ENCODE measurements around the gene ST6GALNAC6.
"Not testable (repeated sequence)": the region's sequence is repeated elsewhere in the genome, so short reads cannot be mapped to it uniquely, and the experiment has no call there.

The ST6GALNAC6 gene

DNA sequence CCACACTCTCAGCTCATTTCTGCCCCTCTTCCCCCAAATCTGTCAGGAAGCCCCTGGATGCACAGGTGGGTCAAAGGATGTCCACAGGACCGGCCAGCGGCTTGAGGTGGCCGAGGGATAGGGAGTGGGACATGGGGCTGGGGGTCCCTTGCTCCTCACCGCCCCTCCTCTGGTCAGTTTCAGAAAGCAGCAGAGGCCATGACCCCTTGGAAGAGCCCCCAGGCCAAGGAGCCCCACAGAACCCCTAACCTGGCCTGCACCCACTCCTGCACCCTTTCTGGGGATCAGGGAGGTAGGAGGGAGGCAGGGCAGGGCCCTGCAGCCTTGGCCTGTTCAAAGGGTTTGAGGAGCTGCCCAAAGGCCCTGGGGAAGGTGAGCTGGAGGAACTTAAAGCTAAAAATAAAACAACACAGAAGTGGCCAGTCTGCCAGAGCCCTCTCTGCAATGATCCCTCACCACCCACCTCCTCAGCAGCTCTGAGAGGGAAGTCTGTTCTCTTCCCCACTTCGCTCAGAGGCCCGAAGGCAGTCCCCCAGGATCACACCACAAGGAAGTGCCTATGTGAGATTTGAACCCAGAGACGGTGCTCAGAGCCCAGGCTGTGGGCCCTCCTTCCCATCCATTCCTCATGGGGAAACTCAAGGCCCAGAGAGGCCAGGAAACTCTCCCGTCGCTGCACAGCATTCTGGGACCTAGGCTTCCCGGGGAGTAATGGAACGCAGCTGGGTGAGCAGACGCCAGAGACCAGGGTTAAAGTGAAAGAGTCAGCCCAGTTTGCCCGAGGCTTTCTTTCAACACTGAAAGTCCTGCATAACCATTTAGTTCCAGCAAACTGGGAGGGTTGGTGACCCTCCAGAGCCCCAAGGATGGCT is 45.9 kb downstream of the ST6GALNAC6 start:
- DNase-seq, result no peak

DNA sequence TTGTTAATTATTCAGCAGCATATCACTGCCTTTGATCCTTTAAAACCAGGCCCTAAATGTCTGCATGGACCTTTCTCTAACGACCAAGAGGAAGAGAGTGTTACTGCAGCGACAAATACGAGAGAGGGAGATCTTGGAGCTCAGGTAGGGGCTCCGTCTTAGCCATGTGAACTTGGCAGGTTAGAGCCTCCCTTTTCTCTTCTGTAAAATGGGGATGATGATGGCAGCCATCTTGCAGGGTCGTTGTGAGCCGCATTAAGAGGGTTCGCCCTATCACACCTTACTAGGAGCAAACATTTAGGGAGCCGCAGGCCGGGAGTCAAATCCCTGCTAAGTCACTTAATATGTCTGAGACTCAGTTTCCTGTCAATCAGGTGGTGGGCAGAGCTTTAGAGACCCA is 46.6 kb downstream of the ST6GALNAC6 start:
- DNase-seq, result no peak

- no peak for DNase-seq
Observed at GRCh38 chr9:127850286-127850830, 49.0 kb downstream of the ST6GALNAC6 start.

DNA sequence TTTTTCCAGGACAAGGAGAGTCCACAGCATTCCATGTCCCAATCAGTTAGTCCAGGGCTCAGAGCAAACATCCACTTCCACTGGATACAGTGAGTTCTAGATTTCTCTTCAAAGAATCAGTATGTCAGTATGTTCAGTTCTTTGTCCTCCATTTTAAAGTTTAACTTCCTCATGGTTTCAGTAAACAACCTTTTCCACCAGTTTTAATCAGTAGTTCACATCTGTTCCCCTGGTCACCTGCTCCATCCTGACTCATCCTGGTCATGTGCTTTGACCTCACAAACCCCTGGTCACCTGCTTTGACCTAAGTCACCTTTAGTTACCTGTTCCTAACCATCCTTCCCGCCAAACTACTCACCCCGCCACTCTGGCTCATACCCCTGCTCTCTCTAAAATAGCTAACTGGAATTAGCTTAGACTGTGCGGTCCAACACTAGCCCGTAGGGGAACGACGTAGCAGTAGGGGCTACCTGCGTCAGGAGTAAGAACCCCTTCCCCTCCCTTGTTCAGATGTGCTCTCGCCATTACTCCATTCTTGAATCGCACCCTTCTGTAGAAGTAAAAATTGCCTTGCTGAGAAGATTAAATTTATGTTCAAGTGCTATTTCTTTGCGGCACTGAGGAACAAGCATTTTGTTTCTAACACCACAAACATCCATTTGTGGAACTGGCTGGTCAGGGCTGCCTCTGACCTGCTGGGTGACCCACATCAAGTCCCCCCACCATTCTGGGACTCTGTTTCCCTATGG is 50.5 kb downstream of the ST6GALNAC6 start:
- no peak for DNase-seq

DNA sequence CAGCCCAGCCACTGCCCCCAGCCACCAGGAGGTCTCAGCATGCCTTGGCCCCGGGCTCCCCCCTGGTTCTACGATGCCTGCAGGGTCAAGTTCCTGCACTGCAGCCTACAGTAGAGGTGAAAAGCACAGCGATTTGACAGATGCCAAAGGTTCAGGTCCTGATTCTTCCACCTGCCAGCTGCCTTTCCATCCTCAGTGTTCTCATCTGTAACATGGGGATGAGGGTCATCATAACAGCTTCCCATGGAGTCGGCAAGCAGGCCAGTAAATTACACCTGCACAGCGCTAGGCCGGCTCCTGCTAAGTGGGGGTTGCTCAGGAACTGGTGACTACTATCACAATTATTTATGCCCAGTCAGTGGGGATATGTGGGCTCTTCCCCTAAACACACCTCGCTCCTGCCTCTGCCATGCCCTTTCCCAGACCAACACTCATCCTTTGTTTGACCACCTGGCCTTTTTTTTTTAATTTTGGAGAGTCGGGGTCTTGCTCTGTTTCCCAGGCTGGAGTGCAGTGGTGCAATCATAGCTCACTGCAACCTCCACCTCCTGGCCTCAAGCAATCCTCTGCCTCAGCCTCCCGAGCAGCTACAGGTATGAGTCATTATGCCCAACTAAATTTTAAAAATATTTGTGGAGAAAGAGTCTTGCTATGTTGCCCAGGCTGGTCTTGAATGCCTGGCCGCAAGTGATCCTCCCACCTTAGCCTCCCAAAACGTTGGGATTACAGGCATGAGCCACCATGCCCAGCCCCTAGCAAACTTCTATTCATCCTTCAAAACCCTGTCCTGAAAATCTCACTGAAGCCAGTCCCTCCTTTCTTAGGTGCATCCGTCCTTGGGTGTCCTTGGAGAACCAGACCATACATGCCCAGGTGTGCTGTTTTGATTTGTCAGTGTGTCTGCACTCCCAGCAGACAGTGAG is 51.3 kb downstream of the ST6GALNAC6 start:
- DNase-seq, result no peak

GRCh38 chr9:127847178-127847510 is 52.3 kb downstream of the ST6GALNAC6 start:
- no peak for DNase-seq

- DNase-seq, result no peak
Observed at GRCh38 chr9:127846443-127847177, 52.8 kb downstream of the ST6GALNAC6 start.

- DNase-seq, result not testable (repeated sequence)
Observed at GRCh38 chr9:127845619-127846018, 53.8 kb downstream of the ST6GALNAC6 start.

DNA sequence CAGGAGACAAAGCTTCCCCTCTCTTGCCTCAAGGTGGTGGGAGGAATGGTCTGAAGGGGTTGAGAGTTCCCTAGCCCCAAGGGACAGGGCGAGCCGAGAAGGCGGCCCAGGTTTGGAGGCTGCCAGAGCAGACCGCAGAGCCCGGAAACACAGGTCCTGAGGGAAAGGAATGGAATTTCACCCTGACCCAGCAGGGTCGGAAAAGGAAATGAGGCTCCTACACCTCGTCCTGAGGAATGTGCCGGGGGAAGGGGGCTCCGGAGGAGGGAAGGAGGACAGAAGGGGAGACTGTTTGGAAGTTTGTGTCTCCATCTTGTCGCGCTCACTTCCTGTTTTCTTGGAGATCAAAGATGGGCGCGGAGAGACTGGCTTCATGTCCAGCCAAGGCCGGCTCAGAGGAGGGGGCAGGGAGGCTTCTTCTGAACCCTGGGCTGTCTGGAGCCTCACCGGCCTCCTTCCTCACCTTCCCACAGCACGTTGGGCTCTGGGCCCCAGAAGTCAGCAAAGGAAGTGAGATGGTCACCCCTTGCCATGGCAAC is 54.5 kb downstream of the ST6GALNAC6 start:
- no peak for DNase-seq

DNA sequence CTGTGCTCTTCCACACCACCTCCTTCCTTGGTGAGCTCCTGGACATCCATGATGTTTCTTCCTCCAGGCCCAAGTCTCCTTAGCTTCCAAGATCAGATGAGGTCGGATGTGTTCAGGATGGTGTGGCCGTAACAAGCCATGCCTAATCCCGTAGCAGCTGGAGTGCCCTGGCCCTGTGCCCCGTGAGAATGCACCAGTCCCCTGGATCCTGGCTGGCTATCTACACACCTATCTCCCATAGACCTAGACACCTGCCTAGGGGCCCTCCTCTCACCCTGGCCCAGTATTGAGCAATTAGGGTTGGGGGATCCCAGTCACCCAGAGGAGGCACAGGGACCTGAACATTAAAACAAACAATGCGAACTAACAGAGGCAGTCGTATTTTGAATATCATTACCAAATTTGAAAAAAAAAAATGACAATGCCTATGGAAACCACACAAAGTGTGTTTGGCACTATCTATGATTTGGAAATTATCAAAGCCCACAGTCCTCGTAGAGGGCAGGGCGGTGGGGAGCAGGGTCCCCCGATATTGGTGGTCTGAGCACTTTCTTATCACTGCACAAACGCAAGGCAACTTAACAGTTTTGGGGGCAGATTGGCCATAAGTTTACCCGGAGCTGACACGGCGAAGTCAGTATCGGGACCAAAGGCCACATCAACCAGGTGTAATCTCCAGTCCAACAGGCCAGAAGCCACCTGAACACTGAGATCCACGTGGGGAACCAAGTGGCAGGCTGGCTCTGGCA is 58.1 kb downstream of the ST6GALNAC6 start:
- no peak for DNase-seq

GRCh38 chr9:127838375-127839078 is 60.9 kb downstream of the ST6GALNAC6 start:
- peak; percentile 70 for DNase-seq

- no peak for DNase-seq
Observed at GRCh38 chr9:127837346-127837745, 62.1 kb downstream of the ST6GALNAC6 start.

- DNase-seq, result not testable (repeated sequence)
Observed at GRCh38 chr9:127836561-127836960, 62.8 kb downstream of the ST6GALNAC6 start.

DNA sequence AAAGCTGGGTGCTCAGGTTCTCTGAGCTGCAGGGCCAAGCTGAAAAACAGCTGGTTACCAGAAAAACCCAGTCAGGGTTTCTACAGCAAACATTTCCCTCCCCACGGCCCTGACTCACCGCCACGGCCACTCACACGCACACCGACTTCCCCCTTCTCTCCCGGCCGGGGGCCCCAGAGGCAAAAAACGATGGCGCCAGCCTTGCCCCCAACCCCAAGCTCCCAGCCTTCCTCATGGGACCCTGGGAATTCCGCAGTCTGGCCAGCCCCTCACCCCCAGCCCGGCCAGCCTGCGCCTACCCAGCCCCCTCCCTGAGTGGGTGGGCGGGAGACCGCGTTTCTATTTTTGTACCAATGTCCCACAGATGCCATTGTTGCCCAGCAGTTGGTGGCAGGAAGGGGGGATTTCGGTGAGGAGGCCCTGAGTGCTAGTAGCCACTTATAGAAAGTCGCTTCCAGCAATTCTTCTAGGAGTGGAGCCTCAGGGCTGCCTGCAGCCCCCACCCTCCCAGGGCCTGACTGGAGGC is 63.3 kb downstream of the ST6GALNAC6 start:
- DNase-seq, result peak; percentile 74

All from right hindlimb (tissue), 1 donor.